ENCODE measurements around the gene YAP1. TPM values are rescaled to one million over a fixed set of nuclear protein-coding genes. Genes with fewer than 3 reads are reported as not detected.

YAP1 gene
- total and polyA plus RNA-seq, 2 of the 4 experiments (the other 2 are of a cell fraction), result 121 to 251 TPM

GRCh38 chr11:102237096-102237735 lies 127.0 kb downstream of the YAP1 start:
- CTCF ChIA-PET, result no interaction called here
- Histone ChIP-seq H3K9me3 (ENCODE audit: control insufficient read depth, insufficient read depth, low read length) (no peaks in the 10 kb centered on the region), H2AK9ac (replicated peaks; ENCODE audit: low read depth, low read length, poor library complexity) (no peak overlapping the region), H3K79me1 (ENCODE audit: low read depth in 1 of 2, low read length in 2 of 2) (peaks cover 5 to 9% of the 10 kb centered on the region in 2 experiments; a peak in 3 of 4 replicates), H3K4me3 (ENCODE audit: insufficient read depth, low read depth, low read length) (no peak overlapping the region), H3K27me3 (ENCODE audit: control insufficient read depth, insufficient read depth, low read length) (no peaks in the 10 kb centered on the region), H3K4me1 (ENCODE audit: control insufficient read depth, insufficient read depth, low read length) (peaks cover 9% of the 10 kb centered on the region), H2BK5ac (ENCODE audit: low read depth, low read length, poor library complexity, severe bottlenecking) (no peak overlapping the region), H3K18ac (ENCODE audit: low read depth, low read length) (no peak overlapping the region), H4K91ac (ENCODE audit: insufficient read depth, low read depth, low read length) (no peak overlapping the region), H2AK5ac (ENCODE audit: low read depth, low read length) (no peak overlapping the region), H2BK15ac (ENCODE audit: low read depth, low read length) (no peak overlapping the region), H2BK20ac (ENCODE audit: low read depth, low read length) (no peak overlapping the region), H2BK120ac (ENCODE audit: low read depth, low read length) (no peak overlapping the region), H4K5ac (ENCODE audit: low read depth, low read length) (no peak overlapping the region), H4K8ac (ENCODE audit: low read depth in 2 of 2, low read length in 2 of 2) (no peak overlapping the region), H3K4ac (ENCODE audit: low read depth, low read length) (no peak overlapping the region), H3K56ac (ENCODE audit: extremely low read depth, insufficient read depth, low read length) (no peak overlapping the region), H3K36me3 (ENCODE audit: control insufficient read depth, insufficient read depth, low read length) (peaks cover 6% of the 10 kb centered on the region), H3K9me1 (ENCODE audit: insufficient read depth, low read length) (peaks cover 8% of the 10 kb centered on the region; the same call in 1 of the 2 replicates), H3K14ac (replicated peaks; ENCODE audit: low read depth, low read length) (no peak overlapping the region; the same call in 1 of the 2 replicates), H3K23ac (ENCODE audit: low read depth, low read length) (no peak overlapping the region), H3K27ac (ENCODE audit: insufficient read depth, low read length) (no peak overlapping the region), H2AFZ (replicated peaks; ENCODE audit: low read length, poor library complexity) (no peak overlapping the region), H3K9ac (ENCODE audit: low read depth, low read length) (no peak overlapping the region), H4K20me1 (ENCODE audit: insufficient read depth, low read length) (no peaks in the 10 kb centered on the region), H3K4me2 (ENCODE audit: low read depth, low read length) (no peak overlapping the region)
- POLR2A ChIA-PET (ENCODE audit: unreplicated experiment), result interaction anchor here (0.6 kb wide), 1 partner anchor 49 kb away, joined by 3 read pairs; no protein-coding TSS in a partner anchor
- no TSS peak for BruUV-seq (replicated peaks)
- intact Hi-C loops (cut with micrococcal nuclease) (no loop called here), dilution Hi-C loops (cut with HindIII; ENCODE audit: low sequenced_read_pairs, unreplicated experiment) (no loop called here), in situ Hi-C loops (cut with MboI; ENCODE audit: low sequenced_read_pairs) (loop anchor here (25.0 kb wide), 1 partner anchor 375 kb away; no protein-coding TSS in a partner anchor)
- TF ChIP-seq CTCF (conservative IDR thresholded peaks at IDR 0.05; ENCODE audit: low read depth, low read length) (no peak), NFE2L2 (IDR thresholded peaks at IDR 0.05; ENCODE audit: low read depth, low read length) (no peak), MAZ (IDR thresholded peaks at IDR 0.05; ENCODE audit: borderline replicate concordance, low read depth, low read length) (no peak), MXI1 (IDR thresholded peaks at IDR 0.05; ENCODE audit: borderline replicate concordance, low read depth, low read length) (no peak), SMC3 (IDR thresholded peaks at IDR 0.05; ENCODE audit: low read depth, low read length) (no peak), RCOR1 (IDR thresholded peaks at IDR 0.05; ENCODE audit: insufficient replicate concordance, low read length) (no peak)
- no CpG with 5 or more reads among the region's 5 CpGs for WGBS, 2 experiments (ENCODE audit: extremely low coverage in 2 of 2, insufficient read length in 1 of 2)
- ATAC-seq (ENCODE audit: low read depth) (no peak), DNase-seq (peak; percentile 62)
